SIG-M5 treated with dmso at 0.1 percent for 504 hours (cell line): ENCODE measurements around the gene PDK2.
"Not testable (repeated sequence)": the region's sequence is repeated elsewhere in the genome, so short reads cannot be mapped to it uniquely, and the experiment has no call there.

ENCODE experiments used
- DNase-seq: peaks from one replicate; lab custom pipeline; 2025; ENCODE audit not compliant: unreplicated experiment; lab: John Stamatoyannopoulos, UW

The PDK2 gene

DNA sequence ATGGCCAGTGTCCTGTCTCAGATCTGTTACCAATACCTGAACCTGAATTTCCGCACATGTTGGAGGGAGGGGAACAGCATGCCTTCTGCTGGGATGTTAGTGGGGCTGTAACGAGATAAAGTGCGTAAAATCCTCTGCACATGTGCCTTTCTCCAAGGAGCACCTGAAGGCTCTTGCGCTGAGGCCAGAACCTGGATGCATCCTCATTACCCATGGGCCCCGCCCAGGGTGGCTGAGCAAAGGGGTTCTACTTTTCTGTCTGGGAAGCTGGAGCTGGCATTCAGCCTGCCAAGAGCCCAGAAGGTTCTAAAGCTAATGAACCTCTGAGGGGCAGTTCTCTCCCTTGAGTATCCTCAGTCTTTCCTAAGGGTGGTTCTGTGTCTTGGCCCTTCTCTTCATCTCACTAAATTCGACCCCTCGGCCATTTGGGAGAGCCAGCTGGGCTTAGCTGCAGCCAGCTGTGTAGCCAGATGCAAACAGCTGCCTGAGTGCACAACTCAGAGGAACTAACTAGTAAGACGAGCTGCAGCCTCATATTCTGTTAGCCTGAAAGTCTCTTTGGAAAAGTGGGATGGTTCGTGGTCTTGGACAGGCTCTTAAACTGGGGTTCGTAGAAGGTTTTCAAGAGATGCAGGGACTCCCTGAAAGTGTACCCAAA lies 36.7 kb upstream of the PDK2 start:
- DNase-seq = no peak

DNA sequence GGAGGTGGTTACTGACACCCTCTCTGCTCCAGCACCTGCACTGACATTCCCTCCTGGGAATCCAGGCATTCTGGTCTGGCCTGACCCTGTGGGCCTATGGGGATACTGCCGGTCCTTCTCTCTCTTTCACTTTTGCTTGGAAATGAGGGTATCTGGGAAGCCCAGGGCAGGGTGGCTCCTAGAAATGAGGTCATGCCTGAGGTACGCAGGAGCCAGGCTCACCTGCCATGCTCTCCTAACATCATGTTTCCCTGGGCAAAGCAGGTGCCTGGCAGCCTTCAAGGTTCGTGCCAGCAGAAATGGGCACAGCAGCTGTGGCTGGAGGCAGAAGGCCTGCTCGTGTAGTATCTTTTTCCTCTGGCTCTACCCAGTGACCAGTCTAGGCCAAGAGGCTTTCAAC lies 35.9 kb upstream of the PDK2 start:
- DNase-seq = no peak

DNA sequence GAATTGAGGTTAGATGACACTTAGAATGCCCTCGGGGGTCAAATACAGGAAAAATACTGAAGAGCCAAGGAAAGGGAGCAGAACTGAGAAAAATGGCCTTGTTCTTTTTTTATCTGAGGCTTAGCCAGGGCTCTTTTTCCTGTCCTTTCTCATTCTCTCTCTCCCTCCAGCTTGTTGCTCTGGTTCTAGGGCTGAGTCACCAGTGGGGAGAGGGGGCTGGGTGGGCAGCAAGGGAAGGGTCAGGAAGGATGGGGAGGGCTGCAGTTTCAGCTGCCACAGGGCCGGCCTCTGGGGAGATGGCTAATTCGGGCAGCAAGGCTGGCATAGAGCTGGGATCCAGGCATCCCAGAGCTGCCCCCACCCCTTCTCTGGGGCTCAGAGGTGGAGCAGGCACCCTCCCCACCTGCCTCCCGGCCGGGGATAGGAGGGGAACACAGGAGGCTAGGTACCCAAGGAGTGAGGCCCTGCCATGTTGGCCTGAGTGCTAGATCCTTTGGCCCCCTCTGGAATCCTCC lies 35.3 kb upstream of the PDK2 start:
- no peak for DNase-seq

DNA sequence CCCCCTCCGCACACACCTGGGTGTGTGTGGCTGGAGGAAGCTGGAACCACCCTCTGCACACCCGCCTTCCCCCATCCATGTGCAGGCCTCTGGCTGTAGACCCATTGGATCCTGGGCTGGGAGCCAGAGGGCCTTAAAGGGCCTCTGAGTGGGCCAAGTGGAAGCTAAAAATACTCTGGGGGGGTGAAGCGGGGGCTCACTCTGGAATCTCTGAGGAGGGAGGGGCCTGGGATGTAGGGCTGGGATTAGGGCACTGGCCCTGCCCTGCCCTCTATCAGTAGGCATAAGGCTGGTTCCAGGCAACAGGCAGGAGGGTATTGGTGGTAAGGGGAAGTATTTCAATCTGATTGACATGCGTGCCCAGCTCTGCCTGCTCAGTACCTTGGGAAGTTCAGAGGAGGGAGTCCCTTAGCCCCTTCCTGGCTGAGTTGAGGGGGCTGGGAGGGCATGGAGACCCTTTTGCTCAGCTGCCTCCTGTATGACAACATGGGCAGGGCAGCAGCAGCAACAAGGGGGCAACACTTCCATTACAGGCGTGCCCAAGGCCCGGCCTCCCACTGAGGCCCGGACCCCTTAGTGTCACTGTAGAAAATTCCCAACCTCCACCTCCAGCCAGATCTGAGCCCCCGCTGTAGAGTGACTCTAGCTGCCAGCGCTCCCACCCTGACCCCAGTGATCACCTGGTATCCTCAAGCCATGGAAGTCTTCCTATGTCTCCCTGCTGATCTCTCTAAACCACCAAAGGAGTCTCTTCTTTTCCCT lies 34.0 kb upstream of the PDK2 start:
- no peak for DNase-seq

DNA sequence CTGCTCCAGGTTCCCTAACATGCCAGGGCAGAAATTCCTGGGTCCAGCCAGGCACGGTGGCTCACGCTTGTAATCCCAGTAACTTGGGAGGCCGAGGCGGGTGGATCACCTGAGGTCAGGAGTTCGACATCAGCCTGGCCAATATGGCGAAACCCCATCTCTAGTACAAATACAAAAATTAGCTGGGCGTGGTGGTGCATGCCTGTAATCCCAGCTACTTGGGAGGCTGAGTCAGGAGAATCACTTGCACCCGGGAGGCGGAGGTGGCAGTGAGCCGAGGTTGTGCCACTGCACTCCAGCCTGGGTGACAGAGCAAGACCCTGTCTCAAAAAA lies 33.5 kb upstream of the PDK2 start:
- not testable (repeated sequence) for DNase-seq

DNA sequence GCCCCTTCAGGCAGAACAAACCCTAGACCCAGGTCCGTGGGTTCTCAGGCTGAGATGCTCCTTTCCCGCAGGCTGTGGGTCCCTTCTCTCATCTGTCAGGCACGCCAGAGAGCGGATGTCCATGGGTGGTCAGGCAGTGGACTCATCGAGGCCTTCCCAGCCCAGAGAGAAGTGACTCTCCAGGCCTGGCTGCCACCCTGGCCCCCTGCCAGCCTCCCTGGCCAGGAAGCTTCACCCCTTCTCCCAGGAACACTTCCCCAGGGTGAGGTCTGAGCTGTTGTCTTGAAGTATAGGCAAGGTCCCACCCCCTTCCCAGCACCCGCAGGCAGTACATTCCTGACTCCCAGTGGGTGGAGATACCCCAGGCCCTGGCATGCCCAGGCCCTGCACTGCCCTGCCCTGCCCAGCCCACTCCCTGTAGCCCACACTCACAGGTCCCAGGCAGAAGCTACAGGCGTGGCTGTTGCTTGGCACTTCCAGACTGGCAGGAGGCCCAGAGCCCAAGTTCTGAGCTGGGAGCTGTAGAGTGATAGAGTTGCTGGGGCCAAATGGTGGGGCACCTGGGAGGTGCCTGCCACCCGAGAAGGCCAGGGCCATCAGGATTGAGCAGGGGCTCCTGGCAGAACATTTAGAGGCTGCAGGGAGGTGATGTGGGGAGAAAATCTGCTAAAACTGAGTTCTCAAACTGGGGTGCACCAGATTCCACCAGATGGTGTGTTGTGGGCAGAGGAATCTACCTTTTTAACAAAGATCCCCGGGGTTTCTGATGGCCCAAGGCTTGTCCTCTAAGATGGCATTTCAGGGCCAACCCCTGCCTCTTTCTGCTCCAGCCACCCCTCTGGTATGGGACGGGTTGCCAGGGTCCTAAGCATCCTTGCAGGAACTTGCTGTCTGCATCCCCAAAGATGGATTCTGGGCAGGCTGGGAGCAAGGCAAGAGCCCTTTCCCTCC lies 32.6 kb upstream of the PDK2 start:
- peak; percentile 35 for DNase-seq

DNA sequence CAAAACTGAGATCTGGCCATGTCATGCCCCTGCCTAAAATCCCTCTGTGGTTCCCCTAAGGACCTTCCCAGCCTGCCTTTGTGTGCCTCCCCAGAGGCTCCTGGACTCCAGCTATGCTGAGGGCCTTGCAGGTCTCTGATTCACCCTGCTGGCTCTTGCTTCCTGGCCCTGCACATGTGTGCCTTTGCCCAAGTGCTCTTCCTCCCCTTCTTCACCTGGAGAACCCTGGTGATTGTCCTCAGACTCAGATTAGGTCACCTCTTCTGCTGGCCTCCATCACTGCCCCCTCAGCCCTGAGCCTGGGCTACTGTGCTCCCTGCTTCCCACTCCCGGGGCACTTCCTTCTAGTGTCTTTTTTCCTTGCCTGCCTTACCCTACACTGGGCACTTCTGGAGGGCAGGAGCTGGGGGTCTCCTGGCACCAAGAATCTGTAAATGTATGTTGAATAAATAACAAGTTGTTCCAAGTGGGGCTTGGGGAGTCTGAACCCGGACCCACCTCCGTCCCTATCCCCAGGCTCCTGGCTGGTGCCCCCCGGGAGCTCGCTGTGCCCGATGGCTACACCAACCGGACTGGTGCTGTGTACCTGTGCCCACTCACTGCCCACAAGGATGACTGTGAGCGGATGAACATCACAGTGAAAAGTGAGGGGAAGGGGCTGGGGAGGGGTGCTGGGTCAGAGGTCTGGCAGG lies 31.4 kb upstream of the PDK2 start:
- no peak for DNase-seq

DNA sequence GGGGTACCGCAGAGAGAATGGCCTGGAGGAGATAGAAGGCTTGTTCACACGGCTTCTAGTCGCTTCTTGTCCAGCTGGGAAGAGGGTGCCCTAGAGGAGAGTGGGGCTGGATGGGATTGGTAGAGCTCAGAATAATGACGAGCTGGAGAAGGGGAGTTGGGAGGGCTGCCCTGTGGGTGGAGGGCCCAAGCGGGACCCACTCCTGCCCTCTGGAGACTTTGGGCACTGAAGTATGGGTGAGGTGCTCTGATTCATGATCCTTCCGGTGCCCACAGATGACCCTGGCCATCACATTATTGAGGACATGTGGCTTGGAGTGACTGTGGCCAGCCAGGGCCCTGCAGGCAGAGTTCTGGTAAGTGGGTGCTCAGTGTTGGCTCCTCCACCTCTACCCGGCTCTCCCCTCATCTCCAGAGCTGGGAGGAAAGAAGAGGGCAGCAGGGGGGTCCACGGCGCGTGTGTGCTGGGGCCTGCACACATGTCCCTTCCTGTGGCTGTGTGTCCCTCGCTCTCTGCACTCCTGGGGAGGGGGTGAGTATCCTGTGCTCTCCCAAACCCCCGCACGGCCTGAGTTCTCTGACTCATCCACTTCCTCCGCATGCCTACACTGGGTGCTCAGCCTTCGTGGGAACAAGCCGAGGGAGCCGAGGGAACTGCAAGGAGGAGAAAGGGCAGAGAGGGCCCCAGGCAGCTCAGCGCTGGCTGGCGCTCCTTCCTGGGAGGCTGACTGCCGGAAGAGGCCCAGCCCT lies 30.7 kb upstream of the PDK2 start:
- DNase-seq = peak; percentile 28

DNA sequence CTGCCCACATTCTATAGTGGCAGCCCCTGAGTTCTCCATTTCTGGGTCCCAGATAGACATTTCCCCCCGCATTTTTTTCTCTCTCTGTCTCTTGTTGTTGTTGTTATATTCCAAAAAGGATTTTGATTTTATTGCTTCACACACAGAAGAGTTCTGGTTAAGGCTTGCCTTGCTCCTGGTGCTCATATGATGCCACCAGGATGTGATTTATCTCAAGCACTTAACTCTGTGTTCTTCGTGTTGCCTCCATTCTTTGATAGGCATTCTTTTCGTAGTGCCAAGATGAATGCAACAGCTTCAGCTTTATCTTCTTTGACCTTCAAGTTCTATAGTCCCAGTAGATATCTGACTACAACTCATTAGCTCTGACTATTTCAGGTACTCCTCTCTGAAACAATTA lies 30.1 kb upstream of the PDK2 start:
- no peak for DNase-seq

DNA sequence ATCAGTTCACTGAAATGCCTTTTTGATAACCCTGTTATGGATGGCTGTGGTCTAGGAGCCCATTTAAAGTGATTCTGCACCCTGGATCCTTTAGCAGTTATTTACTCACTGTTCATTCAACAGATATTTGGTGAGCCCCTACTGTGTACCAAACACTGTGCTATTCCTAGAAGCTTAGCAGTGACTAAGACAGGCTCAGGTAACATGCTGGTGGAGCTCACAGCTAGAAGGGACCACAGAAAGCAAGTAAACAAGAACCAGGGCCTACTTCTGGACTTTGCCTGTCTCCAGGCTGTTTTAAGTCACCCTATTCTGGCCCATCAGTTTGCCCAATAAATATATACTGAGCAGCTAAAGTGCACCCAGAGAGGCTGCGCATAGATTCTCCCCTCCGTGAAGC lies 28.2 kb upstream of the PDK2 start:
- no peak for DNase-seq

DNA sequence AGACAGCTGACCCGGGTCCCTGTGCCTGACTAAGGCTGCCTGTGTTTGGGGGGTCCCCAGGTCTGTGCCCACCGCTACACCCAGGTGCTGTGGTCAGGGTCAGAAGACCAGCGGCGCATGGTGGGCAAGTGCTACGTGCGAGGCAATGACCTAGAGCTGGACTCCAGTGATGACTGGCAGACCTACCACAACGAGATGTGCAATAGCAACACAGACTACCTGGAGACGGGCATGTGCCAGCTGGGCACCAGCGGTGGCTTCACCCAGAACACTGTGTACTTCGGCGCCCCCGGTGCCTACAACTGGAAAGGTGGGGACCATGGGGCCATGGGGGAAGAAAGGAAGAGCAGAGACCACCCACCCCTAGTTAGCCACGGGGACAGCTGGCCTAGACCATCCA lies 27.2 kb upstream of the PDK2 start:
- no peak for DNase-seq

DNA sequence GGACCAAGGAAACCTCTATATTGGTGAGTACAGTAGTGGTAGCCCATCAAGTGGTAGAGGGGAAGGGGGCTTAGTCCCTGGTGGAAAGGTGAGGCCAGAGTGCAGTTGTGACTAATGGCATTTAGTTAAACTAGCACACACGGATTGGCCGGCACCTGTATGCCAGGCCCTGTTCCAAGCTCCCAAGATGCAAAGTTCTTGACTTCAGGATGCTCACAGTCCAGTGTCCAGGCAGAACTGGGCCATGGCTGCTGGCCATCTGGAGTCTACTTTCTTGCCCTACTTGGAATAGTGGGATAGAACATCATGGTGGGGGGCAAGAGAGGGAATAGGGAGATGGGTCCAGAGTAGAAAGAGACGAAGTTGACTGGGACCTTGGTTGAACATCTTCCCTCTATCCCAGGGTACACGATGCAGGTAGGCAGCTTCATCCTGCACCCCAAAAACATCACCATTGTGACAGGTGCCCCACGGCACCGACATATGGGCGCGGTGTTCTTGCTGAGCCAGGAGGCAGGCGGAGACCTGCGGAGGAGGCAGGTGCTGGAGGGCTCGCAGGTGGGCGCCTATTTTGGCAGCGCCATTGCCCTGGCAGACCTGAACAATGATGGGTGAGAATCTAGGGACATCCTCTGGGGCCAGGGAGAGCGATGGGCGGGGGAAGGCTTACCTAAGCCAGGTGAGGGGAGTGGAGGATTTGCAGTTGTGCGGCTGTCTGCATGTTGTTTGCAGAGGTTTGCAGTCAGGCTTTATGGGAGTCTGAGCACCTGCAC lies 24.1 kb upstream of the PDK2 start:
- DNase-seq = no peak

DNA sequence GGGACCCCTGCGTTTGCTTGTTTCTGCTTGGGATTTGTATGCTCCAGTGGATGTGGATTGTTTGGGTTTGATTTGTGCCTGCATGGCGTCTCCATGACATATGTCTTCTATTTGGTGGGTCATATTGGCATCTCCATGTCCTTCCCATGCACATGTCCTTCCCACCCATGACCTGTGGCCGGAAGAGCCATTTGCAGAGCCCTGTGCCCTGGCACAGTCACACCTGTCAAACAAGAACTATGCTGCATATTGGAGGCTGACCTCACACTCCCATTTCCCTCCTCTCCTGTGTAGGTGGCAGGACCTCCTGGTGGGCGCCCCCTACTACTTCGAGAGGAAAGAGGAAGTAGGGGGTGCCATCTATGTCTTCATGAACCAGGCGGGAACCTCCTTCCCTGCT lies 23.5 kb upstream of the PDK2 start:
- no peak for DNase-seq

DNA sequence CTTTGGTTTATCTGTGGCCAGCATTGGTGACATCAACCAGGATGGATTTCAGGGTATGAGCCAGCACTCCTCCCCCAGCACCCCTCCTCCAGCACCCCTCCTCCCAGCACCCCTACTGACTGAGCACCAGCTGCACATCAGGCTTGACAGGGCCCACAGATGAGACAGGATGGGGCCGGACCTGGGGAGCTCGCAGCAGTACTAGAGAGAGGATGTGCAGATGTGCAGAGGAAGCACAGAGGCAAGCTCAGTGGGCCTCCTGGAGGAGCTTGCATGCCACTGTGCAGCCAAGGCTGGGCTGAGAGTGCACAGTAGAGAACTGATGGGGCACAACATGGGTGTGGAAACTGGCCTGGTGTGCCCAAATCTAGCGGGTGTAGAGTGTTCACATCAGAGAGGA lies 23.0 kb upstream of the PDK2 start:
- no peak for DNase-seq

DNA sequence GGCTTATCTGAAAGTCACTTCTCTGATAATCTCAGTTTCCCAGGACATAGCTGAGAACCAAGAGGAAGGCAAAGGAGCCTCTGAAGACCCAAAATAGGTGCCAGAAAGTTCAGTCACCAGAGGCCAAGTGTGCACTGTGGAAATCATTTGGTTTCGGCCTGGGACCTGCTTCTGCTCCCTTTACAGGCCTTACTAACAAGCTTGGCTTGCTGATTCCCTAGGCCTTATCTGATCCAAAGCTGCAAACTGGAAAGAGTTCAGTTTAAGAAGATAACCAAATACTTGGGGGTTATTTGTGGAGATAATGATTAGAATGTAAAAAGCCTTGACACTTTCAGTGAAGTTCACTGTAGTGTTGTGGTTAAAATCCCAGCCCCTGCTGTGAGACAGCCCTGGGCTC lies 22.2 kb upstream of the PDK2 start:
- no peak for DNase-seq

DNA sequence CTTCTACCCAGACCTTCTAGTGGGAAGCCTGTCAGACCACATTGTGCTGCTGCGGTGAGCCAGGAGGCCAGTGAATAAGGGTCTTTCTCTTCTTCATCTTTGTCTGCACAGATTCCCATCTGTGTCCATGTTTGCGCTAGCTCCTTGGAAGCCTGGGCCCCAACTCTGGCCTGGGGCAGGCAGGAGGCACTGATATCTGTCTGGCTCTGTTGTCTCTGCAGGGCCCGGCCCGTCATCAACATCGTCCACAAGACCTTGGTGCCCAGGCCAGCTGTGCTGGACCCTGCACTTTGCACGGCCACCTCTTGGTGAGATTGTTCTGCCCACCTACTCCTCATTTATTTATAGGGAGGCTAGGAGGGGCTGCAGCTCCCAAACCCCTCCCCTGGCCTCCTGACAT lies 20.9 kb upstream of the PDK2 start:
- no peak for DNase-seq

DNA sequence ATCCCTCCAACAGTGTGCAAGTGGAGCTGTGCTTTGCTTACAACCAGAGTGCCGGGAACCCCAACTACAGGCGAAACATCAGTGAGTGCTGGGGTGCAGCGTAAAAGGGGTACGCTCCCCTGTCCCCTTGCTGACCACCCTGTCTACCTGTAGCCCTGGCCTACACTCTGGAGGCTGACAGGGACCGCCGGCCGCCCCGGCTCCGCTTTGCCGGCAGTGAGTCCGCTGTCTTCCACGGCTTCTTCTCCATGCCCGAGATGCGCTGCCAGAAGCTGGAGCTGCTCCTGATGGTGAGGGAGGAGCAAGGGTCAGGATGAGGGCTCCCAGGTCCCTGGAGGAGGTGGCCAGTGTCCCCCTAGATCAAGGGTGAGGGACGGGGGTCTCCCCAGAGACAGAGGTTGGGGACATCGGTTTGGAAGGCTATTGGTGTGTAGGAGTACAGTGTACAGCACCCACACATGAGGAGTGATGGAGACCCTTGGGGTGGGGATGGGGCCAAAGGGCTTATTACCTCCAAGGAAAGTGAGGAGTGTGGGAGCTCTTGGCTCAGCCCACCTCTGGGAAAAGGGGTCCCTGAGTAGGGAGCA lies 19.6 kb upstream of the PDK2 start:
- DNase-seq = no peak

DNA sequence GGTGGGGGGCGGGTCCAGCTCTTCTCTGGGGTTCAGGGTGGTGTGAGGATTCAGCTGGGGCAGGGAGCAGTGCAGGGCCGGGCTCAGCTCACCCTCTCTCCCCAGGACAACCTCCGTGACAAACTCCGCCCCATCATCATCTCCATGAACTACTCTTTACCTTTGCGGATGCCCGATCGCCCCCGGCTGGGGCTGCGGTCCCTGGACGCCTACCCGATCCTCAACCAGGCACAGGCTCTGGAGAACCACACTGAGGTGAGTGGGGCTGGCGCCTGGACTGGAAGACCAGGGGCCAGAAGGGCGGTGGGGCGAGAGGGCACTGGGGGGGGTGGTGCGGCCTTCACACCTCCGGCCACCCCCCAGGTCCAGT lies 18.9 kb upstream of the PDK2 start:
- no peak for DNase-seq

DNA sequence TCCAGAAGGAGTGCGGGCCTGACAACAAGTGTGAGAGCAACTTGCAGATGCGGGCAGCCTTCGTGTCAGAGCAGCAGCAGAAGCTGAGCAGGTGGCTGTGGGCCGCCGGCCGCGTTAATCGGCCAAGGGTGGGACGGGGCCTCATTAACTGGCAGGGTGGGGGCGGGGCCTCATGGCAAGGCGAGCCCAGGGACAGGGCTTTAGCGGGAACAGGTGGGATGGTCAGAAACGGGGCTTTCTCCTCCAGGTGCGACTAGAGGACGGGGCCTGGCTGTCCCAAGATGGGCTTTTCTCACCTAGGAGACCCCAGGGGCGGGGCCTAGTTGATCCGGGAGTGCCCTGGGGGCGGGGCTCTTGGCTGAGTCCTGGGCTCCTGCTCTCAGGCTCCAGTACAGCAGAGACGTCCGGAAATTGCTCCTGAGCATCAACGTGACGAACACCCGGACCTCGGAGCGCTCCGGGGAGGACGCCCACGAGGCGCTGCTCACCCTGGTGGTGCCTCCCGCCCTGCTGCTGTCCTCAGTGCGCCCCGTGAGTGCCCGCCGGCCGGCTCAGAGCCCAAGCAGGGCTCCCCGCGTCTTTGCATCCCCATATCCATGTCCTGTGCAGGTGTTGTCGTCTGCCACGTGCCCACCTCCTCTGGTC lies 18.4 kb upstream of the PDK2 start:
- DNase-seq = no peak
